GM21381 (cell line): ENCODE measurements around the gene GALNT17.

ENCODE experiments used
- ATAC-seq: cut with Tn5 transposase; IDR thresholded peaks from one replicate; pipeline ENCODE4 v1.9.1; 2021; ENCODE audit warnings: mild to moderate bottlenecking, moderate library complexity; ENCODE audit not compliant: unreplicated experiment

GALNT17 gene

GRCh38 chr7:71486414-71486813 is 354.5 kb downstream of the GALNT17 start:
- ATAC-seq: no peak

- no peak for ATAC-seq
These were observed 355.1 kb downstream of the GALNT17 start for GRCh38 chr7:71486856-71487628.

- no peak for ATAC-seq
These were observed 356.4 kb downstream of the GALNT17 start for GRCh38 chr7:71488308-71488707.

- no peak for ATAC-seq
These were observed 359.4 kb downstream of the GALNT17 start for GRCh38 chr7:71491336-71491735.

GRCh38 chr7:71495828-71496227 is 363.9 kb downstream of the GALNT17 start:
- ATAC-seq: no peak

- no peak for ATAC-seq
These were observed 365.5 kb downstream of the GALNT17 start for GRCh38 chr7:71497256-71497946.

- no peak for ATAC-seq
These were observed 366.4 kb downstream of the GALNT17 start for GRCh38 chr7:71498381-71498780.

GRCh38 chr7:71504697-71505441 is 372.9 kb downstream of the GALNT17 start:
- no peak for ATAC-seq

GRCh38 chr7:71506822-71507221 is 374.9 kb downstream of the GALNT17 start:
- ATAC-seq: no peak

- no peak for ATAC-seq
These were observed 376.0 kb downstream of the GALNT17 start for GRCh38 chr7:71507680-71508602.

- ATAC-seq: no peak
These were observed 377.4 kb downstream of the GALNT17 start for GRCh38 chr7:71509381-71509780.

- ATAC-seq: no peak
These were observed 379.4 kb downstream of the GALNT17 start for GRCh38 chr7:71511361-71511807.

GRCh38 chr7:71517940-71518699 is 386.2 kb downstream of the GALNT17 start:
- no peak for ATAC-seq

GRCh38 chr7:71518880-71519279 is 386.9 kb downstream of the GALNT17 start:
- ATAC-seq: no peak

- ATAC-seq: no peak
These were observed 389.6 kb downstream of the GALNT17 start for GRCh38 chr7:71521506-71521905.

GRCh38 chr7:71526106-71526505 is 394.2 kb downstream of the GALNT17 start:
- no peak for ATAC-seq

- ATAC-seq: no peak
These were observed 395.3 kb downstream of the GALNT17 start for GRCh38 chr7:71527213-71527612.

GRCh38 chr7:71535616-71536015 is 403.7 kb downstream of the GALNT17 start:
- no peak for ATAC-seq

GRCh38 chr7:71538210-71538609 is 406.3 kb downstream of the GALNT17 start:
- ATAC-seq: no peak

GRCh38 chr7:71539615-71540014 is 407.7 kb downstream of the GALNT17 start:
- ATAC-seq: no peak
